Body of pancreas (tissue), 4 donors: ENCODE results near the gene LBP.

ENCODE experiments used
- POLR2A ChIP-seq, 3 donors: fragments of 450-650 bp; IDR thresholded peaks; one replicate each; pipeline ENCODE4 v1.6.1; 2016; ENCODE audit warnings: antibody characterized with exemption in 3 of 3, mild to moderate bottlenecking in 2 of 3
- TF ChIP-seq, protein P1 (sequence below), 7 experiments: fragments of 450-650 bp in 4 of 7; fragments of 200-600 bp in 3 of 7; sonication (generic) in 3 of 7; IDR thresholded peaks; one replicate each; pipeline ENCODE4 v1.5.1; 2016 to 2019; ENCODE audit warnings: antibody characterized with exemption in 7 of 7

DNA sequence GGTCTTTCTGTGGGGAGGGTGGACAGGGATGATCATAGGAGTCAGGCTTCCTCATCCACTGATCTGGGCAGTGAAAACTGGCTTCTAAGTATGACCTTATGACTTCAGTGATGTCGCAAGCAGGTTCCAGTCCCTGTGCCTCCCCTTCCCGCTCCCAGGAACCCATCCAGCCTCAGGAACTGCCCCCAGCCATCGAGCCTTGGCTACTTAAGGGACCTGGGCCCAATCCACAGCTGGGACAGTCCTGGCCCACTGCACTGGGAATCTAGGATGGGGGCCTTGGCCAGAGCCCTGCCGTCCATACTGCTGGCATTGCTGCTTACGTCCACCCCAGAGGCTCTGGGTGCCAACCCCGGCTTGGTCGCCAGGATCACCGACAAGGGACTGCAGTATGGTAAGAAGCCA lies at the start of gene LBP:
- TF ChIP-seq, protein P1, sequence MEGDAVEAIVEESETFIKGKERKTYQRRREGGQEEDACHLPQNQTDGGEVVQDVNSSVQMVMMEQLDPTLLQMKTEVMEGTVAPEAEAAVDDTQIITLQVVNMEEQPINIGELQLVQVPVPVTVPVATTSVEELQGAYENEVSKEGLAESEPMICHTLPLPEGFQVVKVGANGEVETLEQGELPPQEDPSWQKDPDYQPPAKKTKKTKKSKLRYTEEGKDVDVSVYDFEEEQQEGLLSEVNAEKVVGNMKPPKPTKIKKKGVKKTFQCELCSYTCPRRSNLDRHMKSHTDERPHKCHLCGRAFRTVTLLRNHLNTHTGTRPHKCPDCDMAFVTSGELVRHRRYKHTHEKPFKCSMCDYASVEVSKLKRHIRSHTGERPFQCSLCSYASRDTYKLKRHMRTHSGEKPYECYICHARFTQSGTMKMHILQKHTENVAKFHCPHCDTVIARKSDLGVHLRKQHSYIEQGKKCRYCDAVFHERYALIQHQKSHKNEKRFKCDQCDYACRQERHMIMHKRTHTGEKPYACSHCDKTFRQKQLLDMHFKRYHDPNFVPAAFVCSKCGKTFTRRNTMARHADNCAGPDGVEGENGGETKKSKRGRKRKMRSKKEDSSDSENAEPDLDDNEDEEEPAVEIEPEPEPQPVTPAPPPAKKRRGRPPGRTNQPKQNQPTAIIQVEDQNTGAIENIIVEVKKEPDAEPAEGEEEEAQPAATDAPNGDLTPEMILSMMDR (IDR thresholded peaks at IDR 0.05) = no peak
- no peak for TF ChIP-seq POLR2A (IDR thresholded peaks at IDR 0.05)
